GM04504 (cell line): ENCODE results near the gene CEBPZ.

Experiments used
- DNase-seq: peaks from one replicate; pipeline ENCODE4 v3.0.0-alpha.2; 2012; ENCODE audit warnings: low read depth

The CEBPZ gene

GRCh38 chr2:37180640-37181039, 50.8 kb downstream of the CEBPZ start:
- DNase-seq = no peak

- DNase-seq = no peak
Measured at GRCh38 chr2:37180006-37180639, 51.3 kb downstream of the CEBPZ start.

GRCh38 chr2:37173741-37174140, 57.7 kb downstream of the CEBPZ start:
- no peak for DNase-seq

- DNase-seq = no peak
Measured at GRCh38 chr2:37171624-37171950, 59.8 kb downstream of the CEBPZ start.

GRCh38 chr2:37168217-37168981, 63.0 kb downstream of the CEBPZ start:
- no peak for DNase-seq

GRCh38 chr2:37167636-37168180, 63.7 kb downstream of the CEBPZ start:
- DNase-seq = no peak

- DNase-seq = no peak
Measured at GRCh38 chr2:37164757-37165156, 66.6 kb downstream of the CEBPZ start.

- peak; percentile 67 for DNase-seq
Measured at GRCh38 chr2:37156857-37157714, 74.3 kb downstream of the CEBPZ start, which contains the start of gene EIF2AK2. Gene EIF2AK2 (minus strand): TSS chr2:37156980. CDS start chr2:37147806, 9,174 bp downstream.

- peak; percentile 28 for DNase-seq
Measured at GRCh38 chr2:37156071-37156856, 75.1 kb downstream of the CEBPZ start.

GRCh38 chr2:37154785-37155184, 76.6 kb downstream of the CEBPZ start:
- no peak for DNase-seq

GRCh38 chr2:37153224-37153623, 78.2 kb downstream of the CEBPZ start:
- no peak for DNase-seq
